GM08714 (cell line): ENCODE results near the gene ACSM5.

ENCODE experiments used
- H3K4me3 ChIP-seq: fragments of 200-500 bp; sonication (Bioruptor generic); 2 replicates; pipeline ENCODE4 v1.5.1; 2014; ENCODE audit warnings: mild to moderate bottlenecking, low read length, inconsistent platforms
- ZNF274 ChIP-seq: IDR thresholded peaks from 2 replicates; pipeline ENCODE4 v1.6.1; 2012; ENCODE audit warnings: mild to moderate bottlenecking, low read depth, low read length

ACSM5 gene

DNA sequence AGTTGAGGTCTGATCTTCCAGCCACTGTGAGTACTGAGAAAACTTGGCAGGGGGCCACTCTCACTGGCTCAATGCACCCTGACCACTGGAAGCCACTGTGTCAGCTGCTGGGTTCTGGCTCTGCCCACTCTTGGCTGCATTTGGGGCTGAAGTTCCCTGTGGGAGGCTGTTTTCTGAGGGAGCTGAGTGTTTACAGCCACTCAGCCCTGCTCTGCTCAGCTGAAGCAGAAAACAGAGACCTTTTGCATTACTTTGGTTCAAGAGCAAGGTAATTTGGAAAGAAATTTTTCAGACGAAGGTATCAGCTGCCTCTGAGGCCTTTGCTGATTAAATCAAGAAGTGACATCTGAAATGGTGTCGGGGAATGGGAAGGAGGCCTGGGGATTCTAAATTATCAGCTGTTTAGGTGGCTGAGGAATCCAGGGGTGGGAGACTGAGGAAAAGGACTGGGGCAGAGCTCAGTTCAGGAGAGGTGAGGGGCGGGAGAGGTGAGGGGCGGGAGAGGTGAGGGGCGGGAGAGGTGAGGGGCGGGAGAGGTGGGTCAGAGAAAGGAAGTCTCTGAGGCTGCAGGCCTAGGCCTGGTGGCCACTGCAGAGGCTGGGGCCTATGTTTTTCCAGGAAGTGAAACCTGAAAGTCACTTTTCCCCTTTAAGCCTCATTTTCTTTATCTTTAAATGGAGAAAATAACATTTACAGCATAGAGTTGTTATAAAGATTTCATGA is at the start of gene ACSM5:
TSS of gene ACSM5 (plus strand) at position 137 of the 723 bp plus-strand sequence. CDS start 1,951 bp downstream, outside the sequence.
- no peak for TF ChIP-seq ZNF274
- no peak within 1 kb of the TSS for H3K4me3 ChIP-seq

- TF ChIP-seq ZNF274 = no peak
- no peak overlapping the region for H3K4me3 ChIP-seq
Measured at GRCh38 chr16:20359997-20360396, 49.3 kb upstream of the ACSM5 start.

DNA sequence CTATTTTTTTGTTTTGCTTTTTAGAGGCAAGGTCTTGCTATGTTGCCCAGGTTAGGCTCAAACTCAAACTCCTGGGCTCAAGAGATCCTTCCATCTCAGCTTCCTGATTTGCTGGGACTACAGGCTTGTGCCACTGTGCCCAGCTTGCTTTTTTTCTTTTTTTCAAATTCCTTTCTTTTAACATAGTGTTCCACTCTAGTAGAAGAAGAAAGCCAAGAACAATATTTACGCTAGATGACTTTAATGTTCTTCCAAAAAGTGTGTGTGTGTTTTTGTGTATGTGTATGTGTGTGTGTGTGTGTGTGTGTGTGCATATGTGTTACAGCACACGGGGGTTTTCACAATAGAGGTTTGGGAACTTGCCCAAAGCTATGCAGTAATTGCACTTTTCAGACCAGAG is 46.1 kb upstream of the ACSM5 start:
- TF ChIP-seq ZNF274 = no peak
- no peak overlapping the region for H3K4me3 ChIP-seq

DNA sequence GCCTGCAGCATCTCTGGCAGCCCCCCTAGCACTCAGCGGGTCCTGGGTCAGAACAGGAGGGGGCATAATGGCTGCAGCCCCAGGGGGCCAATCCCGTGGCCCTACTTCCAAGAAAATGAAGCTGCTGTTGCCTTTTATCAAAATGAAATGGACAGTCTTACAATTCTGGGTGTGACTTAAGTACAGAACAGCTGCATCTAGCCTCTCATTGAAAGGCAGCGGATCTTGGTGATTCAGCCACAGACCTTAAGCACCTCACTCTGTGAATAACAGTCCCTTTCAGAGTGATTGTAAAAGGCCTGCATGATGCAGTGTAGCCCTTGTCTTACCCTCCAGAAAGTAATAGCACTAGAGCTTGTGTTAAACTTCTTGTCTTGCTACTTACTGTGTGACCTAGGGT is 45.3 kb upstream of the ACSM5 start:
- no peak for TF ChIP-seq ZNF274
- H3K4me3 ChIP-seq = no peak overlapping the region

DNA sequence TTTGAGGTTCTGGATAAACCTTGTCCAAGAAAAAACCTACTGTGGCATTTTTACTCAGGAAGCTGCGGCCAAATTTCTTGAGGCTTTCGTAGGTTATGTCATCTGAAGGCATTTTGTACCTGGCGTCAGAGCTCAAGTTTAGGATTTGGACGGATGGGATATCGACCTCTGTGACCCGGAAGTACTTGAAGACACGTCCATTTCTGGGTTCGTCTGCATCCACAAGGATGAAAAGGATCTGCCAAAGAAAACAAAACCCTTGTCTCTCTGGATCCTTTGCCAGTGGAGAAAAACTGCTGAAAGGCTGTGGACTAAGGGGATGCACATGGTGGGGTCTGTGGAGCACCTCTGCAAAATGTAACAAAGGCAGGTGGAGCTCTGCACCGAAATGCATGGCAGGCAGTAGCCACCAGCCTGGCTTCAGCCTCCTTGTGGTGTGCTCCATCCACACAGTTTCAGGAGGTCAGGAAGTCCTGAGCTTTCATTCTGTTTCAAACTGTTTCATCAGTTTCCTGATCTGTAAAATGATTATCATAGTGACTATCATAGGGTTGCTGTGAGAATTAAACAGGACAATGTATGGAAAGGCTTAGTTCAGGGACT is 39.8 kb upstream of the ACSM5 start:
- no peak overlapping the region for H3K4me3 ChIP-seq
- TF ChIP-seq ZNF274 = no peak

GRCh38 chr16:20372701-20373100 is 36.6 kb upstream of the ACSM5 start:
- H3K4me3 ChIP-seq = no peak overlapping the region
- no peak for TF ChIP-seq ZNF274

GRCh38 chr16:20377181-20377580 is 32.2 kb upstream of the ACSM5 start:
- no peak overlapping the region for H3K4me3 ChIP-seq
- no peak for TF ChIP-seq ZNF274

DNA sequence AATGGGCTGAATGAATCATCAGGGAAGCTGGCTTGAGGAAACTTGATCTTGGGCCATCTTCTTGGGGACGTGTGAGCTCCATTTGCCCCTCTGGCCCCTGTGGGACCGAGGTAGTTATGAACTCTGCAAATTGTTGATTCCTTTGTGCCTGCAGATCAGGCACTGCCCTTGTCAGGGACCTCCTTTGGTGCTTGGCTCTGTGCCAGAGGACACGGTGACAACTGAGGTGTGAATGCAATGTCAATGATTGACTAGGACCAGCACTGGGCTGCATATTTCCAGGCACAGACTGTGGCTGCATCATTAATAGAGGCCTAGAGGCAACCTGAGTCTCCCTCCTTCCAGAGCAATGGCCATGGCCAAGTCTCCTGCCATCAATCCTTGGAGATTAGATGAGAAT is 28.6 kb upstream of the ACSM5 start:
- no peak for TF ChIP-seq ZNF274
- no peak overlapping the region for H3K4me3 ChIP-seq

- no peak overlapping the region for H3K4me3 ChIP-seq
- no peak for TF ChIP-seq ZNF274
Measured at GRCh38 chr16:20382202-20382948, 27.0 kb upstream of the ACSM5 start.

DNA sequence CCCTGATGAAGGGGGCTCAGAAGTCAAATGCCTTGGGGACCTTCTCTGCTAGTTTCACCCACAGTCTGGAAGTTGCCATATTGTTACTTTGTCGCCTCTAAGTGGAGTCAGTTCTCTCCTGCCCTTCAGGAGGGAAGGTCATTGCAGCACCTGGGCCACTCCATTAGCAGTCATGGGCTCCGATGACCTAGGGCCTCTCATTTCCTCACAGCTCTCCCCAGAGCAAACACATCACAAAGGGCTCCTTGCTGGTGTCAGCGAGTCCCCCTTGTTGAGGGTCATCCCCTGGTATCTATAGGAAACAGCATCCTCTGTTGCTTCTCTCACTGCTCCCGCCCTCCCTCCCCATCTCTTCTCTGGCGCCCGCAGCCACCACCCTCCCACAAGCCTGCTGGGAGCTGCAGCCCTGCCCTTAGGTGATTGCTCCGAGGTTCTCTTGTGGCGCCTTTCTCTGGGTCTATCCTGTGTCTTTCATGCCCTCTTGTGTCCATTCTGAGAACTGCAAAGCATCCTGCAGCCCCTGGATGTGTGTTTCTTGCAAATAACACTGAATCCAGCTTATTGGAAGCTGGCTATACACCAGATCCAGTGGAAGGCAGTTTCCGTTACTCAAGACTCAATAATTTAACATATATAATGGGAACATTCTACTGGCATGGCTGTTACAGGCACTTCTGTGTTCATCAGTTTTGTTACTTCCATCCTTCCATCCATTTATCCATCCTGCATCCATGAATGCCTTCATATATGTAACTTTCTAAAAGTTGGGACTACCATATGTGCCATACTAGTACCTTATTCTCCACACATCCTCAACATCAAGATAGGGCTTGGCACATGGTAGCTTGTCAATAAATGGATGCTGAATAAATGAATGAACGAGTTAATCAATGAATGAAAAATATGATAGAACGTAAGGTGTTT is 26.0 kb upstream of the ACSM5 start:
- no peak for TF ChIP-seq ZNF274
- H3K4me3 ChIP-seq = no peak overlapping the region

DNA sequence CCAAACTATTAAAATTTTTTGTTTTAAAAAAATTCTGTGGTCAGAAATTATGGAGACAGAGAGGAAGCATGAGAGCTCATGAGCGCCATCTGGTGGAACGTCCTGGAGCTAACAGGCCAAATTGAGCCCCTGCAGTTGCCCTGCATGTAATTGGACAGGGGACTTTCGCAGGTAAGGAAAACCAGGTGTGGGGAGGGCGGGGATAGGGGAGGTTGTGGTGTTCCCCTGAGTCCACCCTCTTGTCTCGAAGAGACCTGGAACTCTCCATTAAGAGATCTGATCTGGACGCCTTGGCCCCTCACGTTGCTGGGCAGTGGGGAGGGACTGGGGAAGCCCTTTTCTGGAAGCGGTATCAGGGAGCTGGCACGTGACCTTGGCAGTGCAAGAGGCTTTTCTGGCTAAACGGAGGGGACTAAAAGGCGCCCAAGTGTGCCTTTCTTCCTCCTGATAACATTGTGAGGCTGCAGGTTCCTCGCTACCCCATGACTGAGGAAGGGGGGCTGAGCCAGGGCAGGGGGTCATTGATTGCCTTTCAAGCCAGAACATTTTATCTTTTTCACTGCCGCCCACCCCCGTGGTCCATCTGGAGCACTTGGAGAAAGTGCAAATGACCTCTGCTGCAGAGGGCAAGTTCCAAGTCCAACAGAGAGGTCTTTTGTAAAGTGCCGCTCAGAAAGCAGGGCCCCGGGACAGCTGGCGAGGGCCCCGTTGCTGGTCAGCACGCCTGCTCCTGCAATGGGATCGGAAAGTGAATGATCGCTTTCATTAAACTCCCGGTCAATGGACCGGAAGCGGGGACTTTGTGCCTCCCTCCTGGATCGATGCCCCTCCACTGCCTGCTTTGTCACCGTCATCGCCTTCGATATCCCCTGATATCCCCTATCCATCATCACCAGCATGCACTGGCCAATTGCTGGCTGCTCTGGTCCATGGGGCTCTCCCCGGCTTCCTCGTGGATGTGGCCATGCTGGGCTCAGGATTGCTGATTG is 23.2 kb upstream of the ACSM5 start:
- H3K4me3 ChIP-seq = no peak overlapping the region
- TF ChIP-seq ZNF274 = no peak

DNA sequence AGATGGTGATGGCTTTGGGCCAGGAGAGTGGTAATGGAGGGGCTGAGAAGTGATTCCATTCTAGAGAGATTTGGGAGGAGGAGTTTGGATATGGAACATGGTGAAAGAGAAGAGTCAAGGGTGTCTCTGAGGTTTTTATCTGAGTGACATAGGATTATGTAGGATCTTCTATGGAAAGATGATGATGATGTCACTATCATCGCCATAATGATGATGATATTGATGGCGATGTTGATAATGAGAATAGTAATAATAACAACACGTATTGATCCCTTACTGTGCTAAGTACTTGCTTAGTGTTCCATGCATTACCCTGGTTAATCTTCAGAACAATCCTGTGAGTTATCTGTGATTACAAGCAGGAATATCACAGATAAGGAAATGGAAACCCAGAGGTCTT is 21.4 kb upstream of the ACSM5 start:
- TF ChIP-seq ZNF274 = no peak
- H3K4me3 ChIP-seq = no peak overlapping the region

- H3K4me3 ChIP-seq = no peak overlapping the region
- TF ChIP-seq ZNF274 = no peak
Measured at GRCh38 chr16:20388854-20389253, 20.5 kb upstream of the ACSM5 start.

GRCh38 chr16:20391045-20391444 is 18.3 kb upstream of the ACSM5 start:
- no peak overlapping the region for H3K4me3 ChIP-seq
- no peak for TF ChIP-seq ZNF274
